ENCODE results near the gene CCDC159. TPM values are rescaled to one million over a fixed set of nuclear protein-coding genes. Genes with fewer than 3 reads are reported as not detected.

Gene CCDC159
- polyA plus RNA-seq, 4 donors, result 24.1 to 70.4 (median 50.3) TPM

DNA sequence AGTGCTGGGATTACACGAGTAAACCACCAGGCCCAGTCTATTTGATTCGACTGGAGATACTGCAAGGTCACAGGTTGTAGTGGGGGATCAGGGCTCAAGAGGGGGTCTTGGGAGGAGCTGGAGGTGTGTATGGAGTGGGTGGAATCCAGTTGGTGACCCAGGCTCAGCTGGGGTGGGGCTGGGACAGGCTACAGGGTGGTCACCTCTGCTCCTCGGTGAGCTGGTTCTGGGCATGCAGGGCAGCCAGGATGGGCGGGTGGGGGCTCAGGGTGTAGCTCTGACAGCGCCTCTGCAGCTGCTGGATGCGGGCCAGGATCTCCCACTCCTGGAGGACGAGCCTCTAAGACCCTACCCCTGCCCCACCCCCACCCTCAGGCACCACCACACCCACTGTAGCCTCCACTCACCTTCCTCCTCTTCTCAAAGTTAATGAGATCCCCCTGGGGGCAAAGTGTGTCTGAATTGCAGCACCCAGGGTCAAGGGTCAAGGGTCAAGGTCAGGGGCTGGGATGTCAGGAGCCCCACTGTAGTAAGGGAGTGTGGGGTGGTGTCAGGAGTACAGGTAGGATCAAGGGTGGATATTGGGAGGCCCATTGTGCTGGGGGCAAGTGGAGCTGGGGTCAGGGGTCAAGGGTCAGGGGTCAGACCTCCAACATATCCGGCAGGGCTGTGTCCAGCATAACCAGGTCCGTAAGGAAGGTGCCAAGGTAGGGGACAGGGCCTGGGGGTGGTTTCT lies 55.7 kb downstream of the CCDC159 start:
- DNase-seq (no peak), FAIRE-seq (no peak)
- Histone ChIP-seq H3K36me3 (ENCODE audit: control insufficient read depth in 3 of 3, insufficient read depth in 2 of 3, low read depth in 1 of 3, low read length in 3 of 3) (no peaks in the 10 kb centered on the region), H3K4me1 (ENCODE audit: control insufficient read depth in 3 of 3, insufficient read depth in 2 of 3, low read depth in 1 of 3, low read length in 2 of 3) (no peaks in the 10 kb centered on the region), H3K4me3 (ENCODE audit: low read depth in 1 of 3, low read length in 3 of 3) (no peak overlapping the region), H3K27ac (ENCODE audit: low read depth in 1 of 3, low read length in 2 of 3) (no peak overlapping the region), H3K27me3 (ENCODE audit: control insufficient read depth in 3 of 3, insufficient read depth in 3 of 3, low read length in 3 of 3) (peaks cover 0 to 9% (median 4%) of the 10 kb centered on the region in 3 donors), H3K9me3 (ENCODE audit: control insufficient read depth in 2 of 2, insufficient read depth in 1 of 2, low read depth in 1 of 2, low read length in 1 of 2) (no peaks in the 10 kb centered on the region)
- WGBS, 3 donors, result 67 to 84% (median 79%) methylated on average over 8 to 9 of the region's 9 CpGs

Other genes starting within 250 kb of the CCDC159 start
- 10 to 100 TPM in 1 of 4 donors, 1 to 10 TPM in 1, under 1 TPM in 2; 0.27 to 10.9 (median 4.2) TPM for gene SPC24, start 190.7 kb upstream of the CCDC159 start, polyA plus RNA-seq
- gene KANK2, start 149.0 kb upstream of the CCDC159 start, polyA plus RNA-seq, result 10 to 100 TPM; 10.7 to 83.6 (median 45.5) TPM
- 10 to 100 TPM in 1 of 4 donors, under 1 TPM in 1, not detected in 2; 0.16 to 13.0 TPM for gene ANGPTL8, start 106.9 kb upstream of the CCDC159 start, polyA plus RNA-seq
- 10 to 100 TPM; 44.4 to 68.0 (median 51.0) TPM for gene DOCK6, start 84.0 kb upstream of the CCDC159 start, polyA plus RNA-seq
- gene TSPAN16, start 50.4 kb upstream of the CCDC159 start, polyA plus RNA-seq, result not detected
- gene RAB3D, start 6.9 kb upstream of the CCDC159 start, polyA plus RNA-seq, result 10 to 100 TPM in 2 of 4 donors, 1 to 10 TPM in 2; 3.6 to 78.7 (median 9.3) TPM
- gene TMEM205, start 251 bp upstream of the CCDC159 start, polyA plus RNA-seq, result 100 to 1,000 TPM in 1 of 4 donors, 10 to 100 TPM in 3; 39.8 to 127 (median 86.7) TPM
- gene PLPPR2, start 8.9 kb downstream of the CCDC159 start, polyA plus RNA-seq, result 1 to 10 TPM; 3.1 to 9.7 (median 6.2) TPM
- gene SWSAP1, start 28.1 kb downstream of the CCDC159 start, polyA plus RNA-seq, result 1 to 10 TPM; 3.0 to 4.0 (median 3.2) TPM
- gene EPOR, start 37.8 kb downstream of the CCDC159 start, polyA plus RNA-seq, result 10 to 100 TPM in 1 of 4 donors, 1 to 10 TPM in 2, under 1 TPM in 1; 0.45 to 12.0 (median 2.0) TPM
- 1 to 10 TPM in 3 of 4 donors, not detected in 1; 1.1 to 5.6 (median 1.5) TPM for gene RGL3, start 72.8 kb downstream of the CCDC159 start, polyA plus RNA-seq
- gene ODAD3, start 88.6 kb downstream of the CCDC159 start, polyA plus RNA-seq, result under 1 TPM in 2 of 4 donors, not detected in 2; 0.25 to 0.30 TPM
- 100 to 1,000 TPM; 118 to 453 (median 160) TPM for gene PRKCSH, start 89.1 kb downstream of the CCDC159 start, polyA plus RNA-seq
- 1 to 10 TPM in 1 of 4 donors, under 1 TPM in 3; 0.30 to 2.1 (median 0.63) TPM for gene ELAVL3, start 134.5 kb downstream of the CCDC159 start, polyA plus RNA-seq
- gene ZNF653, start 159.3 kb downstream of the CCDC159 start, polyA plus RNA-seq, result 10 to 100 TPM in 2 of 4 donors, 1 to 10 TPM in 2; 7.5 to 25.1 (median 10.4) TPM
- gene ECSIT, start 182.6 kb downstream of the CCDC159 start, polyA plus RNA-seq, result 100 to 1,000 TPM in 1 of 4 donors, 10 to 100 TPM in 3; 39.9 to 106 (median 86.9) TPM
- 10 to 100 TPM in 2 of 4 donors, 1 to 10 TPM in 2; 1.1 to 44.8 (median 15.9) TPM for gene CNN1, start 192.3 kb downstream of the CCDC159 start, polyA plus RNA-seq
- gene ELOF1, start 212.7 kb downstream of the CCDC159 start, polyA plus RNA-seq, result 10 to 100 TPM; 39.0 to 80.3 (median 53.5) TPM
- gene ACP5, start 231.1 kb downstream of the CCDC159 start, polyA plus RNA-seq, result 100 to 1,000 TPM in 1 of 4 donors, 10 to 100 TPM in 3; 22.8 to 195 (median 33.3) TPM